IMR-90 (cell line): ENCODE measurements around the gene SCYGR1. TPM values are rescaled to one million over a fixed set of nuclear protein-coding genes. Genes with fewer than 3 reads are reported as not detected.

Experiments
- ATAC-seq: fragments of 200-7000 bp; cut with Tn5 transposase; 2 replicates; pipeline ENCODE4 v1.9.1; 2020; ENCODE audit warnings: low read depth, mild to moderate bottlenecking, moderate library complexity
- BruUV-seq: library from RNA; stranded (reverse); fragments of 400-500 nt; replicated peaks from 2 replicates; lab custom pipeline; 2021; lab: Mats Ljungman, UMichigan
- CTCF ChIA-PET: fragments of 300-600 bp; formaldehyde crosslinking; extraction: SDS; loops from one replicate; lab custom pipeline; 2021; ENCODE audit warnings: antibody characterized with exemption; lab: Yijun Ruan, JAX
- POLR2A ChIA-PET: fragments of 300-600 bp; sonication (Branson Sonifier 250); formaldehyde crosslinking; loops from one replicate; lab custom pipeline; 2022; ENCODE audit warnings: antibody characterized with exemption; ENCODE audit not compliant: unreplicated experiment; lab: Charles Lee
- DNase-seq: peaks from one replicate; pipeline ENCODE4 v3.0.0; 2013
- H2AFZ ChIP-seq: replicated peaks from 2 replicates; pipeline ENCODE3; 2013; ENCODE audit warnings: low read length, mild to moderate bottlenecking; ENCODE audit not compliant: poor library complexity
- H2AK5ac ChIP-seq: 2 replicates; pipeline ENCODE4 v1.6.1; 2013; ENCODE audit warnings: low read depth, low read length, inconsistent platforms
- H2AK9ac ChIP-seq: replicated peaks from 2 replicates; pipeline ENCODE3; 2013; ENCODE audit warnings: mild to moderate bottlenecking, low read depth, low read length, moderate library complexity; ENCODE audit not compliant: poor library complexity
- H2BK120ac ChIP-seq: 2 replicates; pipeline ENCODE4 v1.6.1; 2013; ENCODE audit warnings: low read depth, low read length, inconsistent platforms
- H2BK15ac ChIP-seq: 3 replicates; pipeline ENCODE4 v1.6.1; 2013; ENCODE audit warnings: low read depth, low read length, inconsistent platforms
- H2BK20ac ChIP-seq: 2 replicates; pipeline ENCODE4 v1.6.1; 2013; ENCODE audit warnings: low read depth, mild to moderate bottlenecking, inconsistent platforms, low read length, moderate library complexity
- H2BK5ac ChIP-seq: 2 replicates; pipeline ENCODE4 v1.6.1; 2013; ENCODE audit warnings: mild to moderate bottlenecking, low read depth, low read length, inconsistent platforms; ENCODE audit not compliant: poor library complexity, severe bottlenecking
- H3K14ac ChIP-seq: replicated peaks from 2 replicates; pipeline ENCODE4 v1.6.1; 2013; ENCODE audit warnings: low read depth, low read length, inconsistent platforms
- H3K18ac ChIP-seq: 2 replicates; pipeline ENCODE4 v1.6.1; 2013; ENCODE audit warnings: low read depth, low read length, control low read depth
- H3K23ac ChIP-seq: 2 replicates; pipeline ENCODE4 v1.6.1; 2013; ENCODE audit warnings: low read depth, low read length, inconsistent platforms
- H3K27ac ChIP-seq: 2 replicates; pipeline ENCODE4 v1.5.1; 2013; ENCODE audit warnings: mild to moderate bottlenecking, control low read depth, low read length; ENCODE audit not compliant: insufficient read depth
- H3K27me3 ChIP-seq: 2 replicates; pipeline ENCODE4 v1.6.1; 2013; ENCODE audit warnings: low read length; ENCODE audit not compliant: control insufficient read depth, insufficient read depth
- H3K36me3 ChIP-seq: 2 replicates; pipeline ENCODE4 v1.6.1; 2013; ENCODE audit warnings: low read length, mixed read lengths; ENCODE audit not compliant: control insufficient read depth, insufficient read depth
- H3K4ac ChIP-seq: 2 replicates; pipeline ENCODE4 v1.6.1; 2013; ENCODE audit warnings: low read depth, low read length, inconsistent platforms
- H3K4me1 ChIP-seq: 2 replicates; pipeline ENCODE4 v1.6.1; 2013; ENCODE audit warnings: low read length, mixed read lengths; ENCODE audit not compliant: control insufficient read depth, insufficient read depth
- H3K4me2 ChIP-seq: 2 replicates; pipeline ENCODE4 v1.6.1; 2013; ENCODE audit warnings: low read depth, mild to moderate bottlenecking, control low read depth, low read length, moderate library complexity
- H3K4me3 ChIP-seq: 2 replicates; pipeline ENCODE4 v1.5.1; 2013; ENCODE audit warnings: low read depth, mild to moderate bottlenecking, control low read depth, low read length, moderate library complexity; ENCODE audit not compliant: insufficient read depth
- H3K56ac ChIP-seq: 2 replicates; pipeline ENCODE4 v1.6.1; 2013; ENCODE audit warnings: low read length, inconsistent platforms; ENCODE audit not compliant: insufficient read depth; ENCODE audit errors: extremely low read depth
- H3K79me1 ChIP-seq, 2 experiments: 2 replicates each; pipeline ENCODE4 v1.6.1; 2013; ENCODE audit warnings: low read length in 2 of 2, inconsistent platforms in 1 of 2, low read depth in 1 of 2
- H3K9ac ChIP-seq: 2 replicates; pipeline ENCODE4 v1.6.1; 2013; ENCODE audit warnings: low read depth, low read length, control low read depth
- H3K9me1 ChIP-seq: 2 replicates; pipeline ENCODE4 v1.6.1; 2013; ENCODE audit warnings: low read length, inconsistent platforms; ENCODE audit not compliant: insufficient read depth
- H3K9me3 ChIP-seq: 2 replicates; pipeline ENCODE4 v1.6.1; 2013; ENCODE audit warnings: low read length; ENCODE audit not compliant: control insufficient read depth, insufficient read depth
- H4K20me1 ChIP-seq: 2 replicates; pipeline ENCODE4 v1.6.1; 2013; ENCODE audit warnings: low read length, inconsistent platforms; ENCODE audit not compliant: insufficient read depth
- H4K5ac ChIP-seq: 2 replicates; pipeline ENCODE4 v1.6.1; 2013; ENCODE audit warnings: mild to moderate bottlenecking, low read depth, low read length, control low read depth
- H4K8ac ChIP-seq, 2 experiments: 2 replicates each; pipeline ENCODE4 v1.6.1; 2013; ENCODE audit warnings: low read depth in 2 of 2, low read length in 2 of 2, control low read depth in 1 of 2, inconsistent platforms in 1 of 2
- H4K91ac ChIP-seq: 2 replicates; pipeline ENCODE4 v1.6.1; 2013; ENCODE audit warnings: low read depth, low read length, inconsistent platforms; ENCODE audit not compliant: insufficient read depth
- BHLHE40 ChIP-seq: fragments of 150-350 bp; IDR thresholded peaks from 2 replicates; pipeline ENCODE4 v1.6.1; 2016; ENCODE audit warnings: mild to moderate bottlenecking, low read depth, low read length
- CEBPB ChIP-seq: IDR thresholded peaks from 2 replicates; pipeline ENCODE4 v1.6.1; 2012; ENCODE audit warnings: low read depth, low read length, improper control_type of control experiment
- CHD1 ChIP-seq: IDR thresholded peaks from 2 replicates; pipeline ENCODE4 v1.6.1; 2012; ENCODE audit warnings: low read depth, low read length, improper control_type of control experiment
- FOS ChIP-seq: fragments of 150-350 bp; IDR thresholded peaks from 2 replicates; pipeline ENCODE4 v1.6.1; 2016; ENCODE audit warnings: low read depth, low read length
- MAFK ChIP-seq: IDR thresholded peaks from 2 replicates; pipeline ENCODE4 v1.6.1; 2012; ENCODE audit warnings: low read depth, low read length, improper control_type of control experiment
- MAZ ChIP-seq: IDR thresholded peaks from 2 replicates; pipeline ENCODE4 v1.6.1; 2012; ENCODE audit warnings: low read depth, mild to moderate bottlenecking, low read length, improper control_type of control experiment, moderate library complexity, borderline replicate concordance
- MXI1 ChIP-seq: IDR thresholded peaks from 2 replicates; pipeline ENCODE4 v1.6.1; 2012; ENCODE audit warnings: low read depth, mild to moderate bottlenecking, low read length, moderate library complexity, borderline replicate concordance
- NFE2L2 ChIP-seq: fragments of 150-350 bp; IDR thresholded peaks from 2 replicates; pipeline ENCODE4 v1.6.1; 2016; ENCODE audit warnings: low read depth, mild to moderate bottlenecking, low read length
- POLR2A ChIP-seq: IDR thresholded peaks from 2 replicates; pipeline ENCODE4 v1.6.1; 2012; ENCODE audit warnings: mild to moderate bottlenecking, low read depth, low read length
- RAD21 ChIP-seq: IDR thresholded peaks from 2 replicates; pipeline ENCODE4 v1.6.1; 2012; ENCODE audit warnings: low read length, improper control_type of control experiment
- RCOR1 ChIP-seq: IDR thresholded peaks from 2 replicates; pipeline ENCODE4 v1.6.1; 2012; ENCODE audit warnings: mild to moderate bottlenecking, low read length, improper control_type of control experiment; ENCODE audit not compliant: insufficient replicate concordance
- RFX5 ChIP-seq: IDR thresholded peaks from 2 replicates; pipeline ENCODE4 v1.8.0; 2012; ENCODE audit warnings: low read depth, mild to moderate bottlenecking, low read length, moderate library complexity
- SMC3 ChIP-seq: fragments of 150-350 bp; IDR thresholded peaks from 2 replicates; pipeline ENCODE4 v1.6.1; 2016; ENCODE audit warnings: low read depth, mild to moderate bottlenecking, antibody characterized with exemption, low read length, moderate library complexity
- WGBS, 2 experiments: methylation state at CpG; one replicate each; pipeline versions ENCODE4 v1.1.5 to v1.1.7; 2013; ENCODE audit warnings: missing lambda C conversion rate in 2 of 2; ENCODE audit not compliant: insufficient read length in 1 of 2; ENCODE audit errors: extremely low coverage in 2 of 2; 5-methylcytosine and 5-hydroxymethylcytosine counted together
- dilution Hi-C: fragments of 300-500 bp; cut with HindIII; formaldehyde crosslinking; loops from one replicate; pipeline ENCODE4 v1.14.3; 2018; ENCODE audit warnings: low sequenced_read_pairs; ENCODE audit not compliant: unreplicated experiment
- in situ Hi-C: fragments of 300-500 bp; cut with MboI; formaldehyde crosslinking; loops from 3 replicates; pipeline ENCODE4 v1.14.3; 2019; ENCODE audit warnings: low sequenced_read_pairs, inconsistent platforms, mixed read lengths
- intact Hi-C: fragments of 100-400 bp; cut with micrococcal nuclease; formaldehyde crosslinking; loops from 2 replicates; pipeline ENCODE4 v1.10.0; 2022
- polyA plus RNA-seq, 3 experiments: library from polyadenylated mRNA; depleted of rRNA; stranded (reverse); fragments of >200 nt; gene quantifications; 2 replicates each; pipeline ENCODE4 v1.2.3, GENCODE V29; 2012; ENCODE audit warnings: low replicate concordance in 1 of 3
- total RNA-seq: library from RNA; depleted of rRNA; stranded (reverse); fragments of >200 nt; gene quantifications from 2 replicates; pipeline ENCODE4 v1.2.3, GENCODE V29; 2012
- TF ChIP-seq, protein P1 (sequence below): fragments of 150-350 bp; IDR thresholded peaks from 2 replicates; pipeline ENCODE4 v1.6.1; 2017; ENCODE audit warnings: mild to moderate bottlenecking, antibody characterized with exemption, low read length, low read depth
- TF ChIP-seq, protein P2 (sequence below): conservative IDR thresholded peaks from 2 replicates; pipeline ENCODE4 v1.5.1; 2012; ENCODE audit warnings: mild to moderate bottlenecking, low read depth, low read length, improper control_type of control experiment
- TF ChIP-seq, protein P3 (sequence below): fragments of 150-350 bp; IDR thresholded peaks from 2 replicates; pipeline ENCODE4 v1.6.1; 2016; ENCODE audit warnings: low read depth, mild to moderate bottlenecking, low read length, moderate library complexity, borderline replicate concordance

Gene SCYGR1
- total and polyA plus RNA-seq, 2 of the 4 experiments (the other 2 are of a cell fraction): not detected

DNA sequence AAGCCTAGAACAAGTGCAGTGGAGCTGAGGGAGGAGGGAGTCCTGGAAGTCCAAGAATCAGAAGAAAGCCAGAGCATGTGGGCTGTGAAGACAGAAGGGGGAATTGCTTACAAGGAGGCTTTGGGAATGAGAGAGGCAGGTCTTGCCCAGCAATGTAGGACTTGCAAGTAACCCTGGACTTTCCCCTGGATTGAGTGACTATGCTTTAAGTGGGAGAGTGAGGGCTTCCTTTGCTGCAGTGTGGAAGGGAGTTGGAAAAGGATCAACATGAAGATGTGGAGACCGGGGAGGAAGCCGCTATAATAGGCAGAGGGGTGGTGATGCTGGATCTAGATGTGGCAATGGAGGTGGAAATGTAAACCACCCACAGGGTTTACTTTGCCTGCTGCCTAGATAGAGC lies 13.8 kb upstream of the SCYGR1 start:
- Histone ChIP-seq H2BK20ac (no peak overlapping the region), H2BK15ac (peak overlapping the region; percentile 49; the same call in 1 of the 3 replicates), H3K9me3 (no peaks in the 10 kb centered on the region), H3K18ac (no peak overlapping the region), H3K79me1 (no peaks in the 10 kb centered on the region), H3K27ac (no peak overlapping the region), H4K5ac (no peak overlapping the region), H3K27me3 (no peaks in the 10 kb centered on the region), H2BK5ac (no peak overlapping the region), H4K91ac (no peak overlapping the region), H2AK9ac (no peak overlapping the region), H3K56ac (no peak overlapping the region), H3K4me1 (no peaks in the 10 kb centered on the region), H3K23ac (no peak overlapping the region), H2AK5ac (peak overlapping the region; percentile 27; the same call in 1 of the 2 replicates), H2BK120ac (no peak overlapping the region), H3K4me2 (no peak overlapping the region), H3K14ac (no peak overlapping the region), H4K8ac (no peak overlapping the region), H3K9me1 (no peaks in the 10 kb centered on the region), H3K4me3 (no peak overlapping the region), H3K9ac (no peak overlapping the region), H2AFZ (no peak overlapping the region), H4K20me1 (no peaks in the 10 kb centered on the region), H3K36me3 (no peaks in the 10 kb centered on the region), H3K4ac (no peak overlapping the region; the same call in 1 of the 2 replicates)
- ChIA-PET POLR2A (no interaction called here), CTCF (no interaction called here)
- DNase-seq (no peak), ATAC-seq (no peak)
- 61% methylated on average over 2 of the region's 2 CpGs; no CpG with 5 or more reads in 1 of the 2 experiments for WGBS, 2 experiments
- TF ChIP-seq FOS: no peak
- no peak for TF ChIP-seq CEBPB
- TF ChIP-seq MAZ: no peak
- no peak for TF ChIP-seq CHD1
- TF ChIP-seq NFE2L2: no peak
- TF ChIP-seq BHLHE40: no peak
- TF ChIP-seq MXI1: no peak
- no peak for TF ChIP-seq RAD21
- no peak for TF ChIP-seq MAFK
- no peak for TF ChIP-seq SMC3
- no peak for TF ChIP-seq RFX5
- TF ChIP-seq, protein P1, sequence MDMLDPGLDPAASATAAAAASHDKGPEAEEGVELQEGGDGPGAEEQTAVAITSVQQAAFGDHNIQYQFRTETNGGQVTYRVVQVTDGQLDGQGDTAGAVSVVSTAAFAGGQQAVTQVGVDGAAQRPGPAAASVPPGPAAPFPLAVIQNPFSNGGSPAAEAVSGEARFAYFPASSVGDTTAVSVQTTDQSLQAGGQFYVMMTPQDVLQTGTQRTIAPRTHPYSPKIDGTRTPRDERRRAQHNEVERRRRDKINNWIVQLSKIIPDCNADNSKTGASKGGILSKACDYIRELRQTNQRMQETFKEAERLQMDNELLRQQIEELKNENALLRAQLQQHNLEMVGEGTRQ: no peak
- TF ChIP-seq RCOR1: no peak
- TF ChIP-seq, protein P2, sequence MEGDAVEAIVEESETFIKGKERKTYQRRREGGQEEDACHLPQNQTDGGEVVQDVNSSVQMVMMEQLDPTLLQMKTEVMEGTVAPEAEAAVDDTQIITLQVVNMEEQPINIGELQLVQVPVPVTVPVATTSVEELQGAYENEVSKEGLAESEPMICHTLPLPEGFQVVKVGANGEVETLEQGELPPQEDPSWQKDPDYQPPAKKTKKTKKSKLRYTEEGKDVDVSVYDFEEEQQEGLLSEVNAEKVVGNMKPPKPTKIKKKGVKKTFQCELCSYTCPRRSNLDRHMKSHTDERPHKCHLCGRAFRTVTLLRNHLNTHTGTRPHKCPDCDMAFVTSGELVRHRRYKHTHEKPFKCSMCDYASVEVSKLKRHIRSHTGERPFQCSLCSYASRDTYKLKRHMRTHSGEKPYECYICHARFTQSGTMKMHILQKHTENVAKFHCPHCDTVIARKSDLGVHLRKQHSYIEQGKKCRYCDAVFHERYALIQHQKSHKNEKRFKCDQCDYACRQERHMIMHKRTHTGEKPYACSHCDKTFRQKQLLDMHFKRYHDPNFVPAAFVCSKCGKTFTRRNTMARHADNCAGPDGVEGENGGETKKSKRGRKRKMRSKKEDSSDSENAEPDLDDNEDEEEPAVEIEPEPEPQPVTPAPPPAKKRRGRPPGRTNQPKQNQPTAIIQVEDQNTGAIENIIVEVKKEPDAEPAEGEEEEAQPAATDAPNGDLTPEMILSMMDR: no peak
- TF ChIP-seq POLR2A: no peak
- TF ChIP-seq, protein P3, sequence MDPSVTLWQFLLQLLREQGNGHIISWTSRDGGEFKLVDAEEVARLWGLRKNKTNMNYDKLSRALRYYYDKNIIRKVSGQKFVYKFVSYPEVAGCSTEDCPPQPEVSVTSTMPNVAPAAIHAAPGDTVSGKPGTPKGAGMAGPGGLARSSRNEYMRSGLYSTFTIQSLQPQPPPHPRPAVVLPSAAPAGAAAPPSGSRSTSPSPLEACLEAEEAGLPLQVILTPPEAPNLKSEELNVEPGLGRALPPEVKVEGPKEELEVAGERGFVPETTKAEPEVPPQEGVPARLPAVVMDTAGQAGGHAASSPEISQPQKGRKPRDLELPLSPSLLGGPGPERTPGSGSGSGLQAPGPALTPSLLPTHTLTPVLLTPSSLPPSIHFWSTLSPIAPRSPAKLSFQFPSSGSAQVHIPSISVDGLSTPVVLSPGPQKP: no peak
- in situ Hi-C loops: loop anchor here (10.0 kb wide), 1 partner anchor 473 kb away; the partner anchor contains the start of gene DAW1
- no TSS peak for BruUV-seq
- dilution Hi-C loops: no loop called here
- intact Hi-C loops: loop anchor here (10.0 kb wide), 2 partner anchors 267 to 1253 kb away; no protein-coding TSS in a partner anchor
